SK-N-MC (cell line): ENCODE data around the gene OXTR.

Experiments used
- DNase-seq: peaks from one replicate; pipeline ENCODE4 v3.0.0-alpha.2; 2011; ENCODE audit warnings: low read depth, low spot score
- H3K27ac ChIP-seq: fragments of 200-600 bp; sonication (generic); 2 replicates; pipeline ENCODE4 v1.5.1; 2016; ENCODE audit warnings: mixed run types
- H3K36me3 ChIP-seq: fragments of 200-600 bp; sonication (generic); 2 replicates; pipeline ENCODE4 v1.6.1; 2017; ENCODE audit warnings: antibody characterized with exemption, low read length, mixed read lengths; ENCODE audit not compliant: insufficient read depth
- H3K4me3 ChIP-seq: fragments of 200-600 bp; sonication (generic); 2 replicates; pipeline ENCODE4 v1.5.1; 2016
- H3K9ac ChIP-seq: fragments of 200-600 bp; sonication (generic); 2 replicates; pipeline ENCODE4 v1.8.0; 2017; ENCODE audit warnings: mixed run types, mixed read lengths; ENCODE audit not compliant: insufficient read length
- H3K9me3 ChIP-seq: fragments of 200-600 bp; sonication (generic); 2 replicates; pipeline ENCODE4 v1.6.1; 2017; ENCODE audit warnings: low read depth, mild to moderate bottlenecking, antibody characterized with exemption, low read length, moderate library complexity, mixed read lengths
- EZH2 ChIP-seq: fragments of 200-600 bp; sonication (generic); IDR thresholded peaks from one replicate; pipeline ENCODE4 v1.6.1; 2017; ENCODE audit warnings: antibody characterized with exemption
- FOXP2 ChIP-seq: optimal IDR thresholded peaks from 2 replicates; pipeline ENCODE3; 2011; ENCODE audit warnings: mild to moderate bottlenecking, moderate library complexity; ENCODE audit not compliant: insufficient read depth; ENCODE audit errors: extremely low read length, control extremely low read depth
- POLR2AphosphoS5 ChIP-seq: IDR thresholded peaks from 2 replicates; pipeline ENCODE4 v1.6.1; 2012; ENCODE audit warnings: mild to moderate bottlenecking, low read depth, low read length, borderline replicate concordance

Gene OXTR

GRCh38 chr3:8741581-8742261, 27.7 kb downstream of the OXTR start:
- no peak overlapping the region for H3K9ac ChIP-seq
- no peak overlapping the region for H3K27ac ChIP-seq
- H3K36me3 ChIP-seq, result no peaks in the 10 kb centered on the region
- no peaks in the 10 kb centered on the region for H3K9me3 ChIP-seq
- DNase-seq, result no peak
- TF ChIP-seq POLR2AphosphoS5, result no peak
- no peak for TF ChIP-seq FOXP2
- no peak for TF ChIP-seq EZH2
- no peak overlapping the region for H3K4me3 ChIP-seq

GRCh38 chr3:8739757-8740504, 29.5 kb downstream of the OXTR start:
- no peak for TF ChIP-seq EZH2
- TF ChIP-seq FOXP2, result no peak
- no peak for TF ChIP-seq POLR2AphosphoS5
- H3K9ac ChIP-seq, result no peak overlapping the region
- no peaks in the 10 kb centered on the region for H3K36me3 ChIP-seq
- H3K9me3 ChIP-seq, result no peaks in the 10 kb centered on the region
- no peak overlapping the region for H3K27ac ChIP-seq
- no peak for DNase-seq
- H3K4me3 ChIP-seq, result no peak overlapping the region

GRCh38 chr3:8738639-8739038, 30.8 kb downstream of the OXTR start:
- H3K36me3 ChIP-seq, result no peaks in the 10 kb centered on the region

GRCh38 chr3:8737823-8738222, 31.6 kb downstream of the OXTR start:
- H3K9ac ChIP-seq, result no peak overlapping the region

More at GRCh38 chr3:8738639-8739038, 30.8 kb downstream of the OXTR start:
- Histone ChIP-seq H3K9ac (no peak overlapping the region), H3K4me3 (no peak overlapping the region), H3K27ac (no peak overlapping the region), H3K9me3 (no peaks in the 10 kb centered on the region)
- no peak for DNase-seq
- TF ChIP-seq POLR2AphosphoS5, result no peak

GRCh38 chr3:8737301-8737700, 32.1 kb downstream of the OXTR start:
- no peaks in the 10 kb centered on the region for H3K9me3 ChIP-seq

More at GRCh38 chr3:8737823-8738222, 31.6 kb downstream of the OXTR start:
- H3K4me3 ChIP-seq, result no peak overlapping the region
- TF ChIP-seq FOXP2 (no peak), EZH2 (no peak), POLR2AphosphoS5 (no peak)
- no peaks in the 10 kb centered on the region for H3K9me3 ChIP-seq
- no peak overlapping the region for H3K27ac ChIP-seq
- DNase-seq, result no peak
- H3K36me3 ChIP-seq, result no peaks in the 10 kb centered on the region

GRCh38 chr3:8736436-8736835, 33.0 kb downstream of the OXTR start:
- DNase-seq, result no peak
- no peaks in the 10 kb centered on the region for H3K36me3 ChIP-seq
- H3K4me3 ChIP-seq, result no peak overlapping the region
- no peaks in the 10 kb centered on the region for H3K9me3 ChIP-seq
- TF ChIP-seq FOXP2, result no peak
- TF ChIP-seq POLR2AphosphoS5, result no peak
- TF ChIP-seq EZH2, result no peak
- no peak overlapping the region for H3K9ac ChIP-seq
- H3K27ac ChIP-seq, result no peak overlapping the region

More at GRCh38 chr3:8737301-8737700, 32.1 kb downstream of the OXTR start:
- no peak for TF ChIP-seq EZH2
- TF ChIP-seq FOXP2, result no peak
- no peak for TF ChIP-seq POLR2AphosphoS5
- H3K9ac ChIP-seq, result no peak overlapping the region
- no peak for DNase-seq
- H3K4me3 ChIP-seq, result no peak overlapping the region
- no peak overlapping the region for H3K27ac ChIP-seq
- H3K36me3 ChIP-seq, result no peaks in the 10 kb centered on the region

GRCh38 chr3:8734908-8735307, 34.5 kb downstream of the OXTR start:
- Histone ChIP-seq H3K9me3 (no peaks in the 10 kb centered on the region), H3K4me3 (no peak overlapping the region), H3K9ac (no peak overlapping the region), H3K36me3 (no peaks in the 10 kb centered on the region), H3K27ac (no peak overlapping the region)
- DNase-seq, result no peak
- TF ChIP-seq POLR2AphosphoS5, result no peak
- TF ChIP-seq EZH2, result no peak
- no peak for TF ChIP-seq FOXP2

- H3K27ac ChIP-seq, result no peak overlapping the region
- no peaks in the 10 kb centered on the region for H3K9me3 ChIP-seq
- TF ChIP-seq EZH2 (no peak), POLR2AphosphoS5 (no peak), FOXP2 (no peak)
- no peak overlapping the region for H3K9ac ChIP-seq
- H3K4me3 ChIP-seq, result no peak overlapping the region
- no peak for DNase-seq
- no peaks in the 10 kb centered on the region for H3K36me3 ChIP-seq
These were observed 35.1 kb downstream of the OXTR start for GRCh38 chr3:8734137-8734878.
